ENCODE results near the gene VGF.

DNA sequence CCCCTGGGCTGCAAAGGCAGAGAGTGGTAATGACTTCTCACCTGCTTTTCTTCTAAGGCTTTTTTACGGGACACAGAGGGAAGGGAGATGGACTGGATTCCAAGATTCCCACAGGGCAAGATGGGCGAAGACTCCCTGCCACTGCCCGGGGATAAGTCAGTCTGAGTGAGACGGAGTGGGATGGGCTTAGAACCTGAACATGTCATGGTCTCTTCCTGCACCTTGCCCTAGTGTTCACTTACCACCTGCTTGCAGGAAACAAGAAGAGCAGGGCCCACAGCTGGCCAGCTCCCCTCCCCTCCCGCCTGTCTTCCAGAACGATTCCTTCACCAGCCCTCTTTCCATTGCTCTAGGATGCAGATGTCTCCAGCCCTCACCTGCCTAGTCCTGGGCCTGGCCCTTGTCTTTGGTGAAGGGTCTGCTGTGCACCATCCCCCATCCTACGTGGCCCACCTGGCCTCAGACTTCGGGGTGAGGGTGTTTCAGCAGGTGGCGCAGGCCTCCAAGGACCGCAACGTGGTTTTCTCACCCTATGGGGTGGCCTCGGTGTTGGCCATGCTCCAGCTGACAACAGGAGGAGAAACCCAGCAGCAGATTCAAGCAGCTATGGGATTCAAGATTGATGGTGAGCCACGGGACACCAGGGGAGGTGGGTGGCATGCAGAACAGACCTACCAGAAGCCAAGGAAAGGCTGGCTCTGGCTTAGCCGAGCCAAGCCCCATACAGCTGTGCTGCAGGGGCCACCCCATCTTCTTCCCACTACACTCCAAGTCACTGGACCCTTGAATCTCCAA lies 37.1 kb downstream of the VGF start:
- TF ChIP-seq EZH2 (IDR thresholded peaks at IDR 0.05; ENCODE audit: borderline replicate concordance, low read length) = no peak
- TF ChIP-seq, protein P1, sequence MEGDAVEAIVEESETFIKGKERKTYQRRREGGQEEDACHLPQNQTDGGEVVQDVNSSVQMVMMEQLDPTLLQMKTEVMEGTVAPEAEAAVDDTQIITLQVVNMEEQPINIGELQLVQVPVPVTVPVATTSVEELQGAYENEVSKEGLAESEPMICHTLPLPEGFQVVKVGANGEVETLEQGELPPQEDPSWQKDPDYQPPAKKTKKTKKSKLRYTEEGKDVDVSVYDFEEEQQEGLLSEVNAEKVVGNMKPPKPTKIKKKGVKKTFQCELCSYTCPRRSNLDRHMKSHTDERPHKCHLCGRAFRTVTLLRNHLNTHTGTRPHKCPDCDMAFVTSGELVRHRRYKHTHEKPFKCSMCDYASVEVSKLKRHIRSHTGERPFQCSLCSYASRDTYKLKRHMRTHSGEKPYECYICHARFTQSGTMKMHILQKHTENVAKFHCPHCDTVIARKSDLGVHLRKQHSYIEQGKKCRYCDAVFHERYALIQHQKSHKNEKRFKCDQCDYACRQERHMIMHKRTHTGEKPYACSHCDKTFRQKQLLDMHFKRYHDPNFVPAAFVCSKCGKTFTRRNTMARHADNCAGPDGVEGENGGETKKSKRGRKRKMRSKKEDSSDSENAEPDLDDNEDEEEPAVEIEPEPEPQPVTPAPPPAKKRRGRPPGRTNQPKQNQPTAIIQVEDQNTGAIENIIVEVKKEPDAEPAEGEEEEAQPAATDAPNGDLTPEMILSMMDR (conservative IDR thresholded peaks at IDR 0.05 in 1 of 2, IDR thresholded peaks at IDR 0.05 in 1 of 2; ENCODE audit: extremely low read depth in 1 of 2, insufficient read depth in 1 of 2, low read depth in 1 of 2, low read length in 2 of 2) = no peak
